Amygdala (tissue), 56 donors: ENCODE results near the gene AUP1.

ENCODE experiments used
- DNase-seq, 56 donors: peaks; one replicate each; lab custom pipeline; 2025; lab: John Stamatoyannopoulos, UW

The AUP1 gene

DNA sequence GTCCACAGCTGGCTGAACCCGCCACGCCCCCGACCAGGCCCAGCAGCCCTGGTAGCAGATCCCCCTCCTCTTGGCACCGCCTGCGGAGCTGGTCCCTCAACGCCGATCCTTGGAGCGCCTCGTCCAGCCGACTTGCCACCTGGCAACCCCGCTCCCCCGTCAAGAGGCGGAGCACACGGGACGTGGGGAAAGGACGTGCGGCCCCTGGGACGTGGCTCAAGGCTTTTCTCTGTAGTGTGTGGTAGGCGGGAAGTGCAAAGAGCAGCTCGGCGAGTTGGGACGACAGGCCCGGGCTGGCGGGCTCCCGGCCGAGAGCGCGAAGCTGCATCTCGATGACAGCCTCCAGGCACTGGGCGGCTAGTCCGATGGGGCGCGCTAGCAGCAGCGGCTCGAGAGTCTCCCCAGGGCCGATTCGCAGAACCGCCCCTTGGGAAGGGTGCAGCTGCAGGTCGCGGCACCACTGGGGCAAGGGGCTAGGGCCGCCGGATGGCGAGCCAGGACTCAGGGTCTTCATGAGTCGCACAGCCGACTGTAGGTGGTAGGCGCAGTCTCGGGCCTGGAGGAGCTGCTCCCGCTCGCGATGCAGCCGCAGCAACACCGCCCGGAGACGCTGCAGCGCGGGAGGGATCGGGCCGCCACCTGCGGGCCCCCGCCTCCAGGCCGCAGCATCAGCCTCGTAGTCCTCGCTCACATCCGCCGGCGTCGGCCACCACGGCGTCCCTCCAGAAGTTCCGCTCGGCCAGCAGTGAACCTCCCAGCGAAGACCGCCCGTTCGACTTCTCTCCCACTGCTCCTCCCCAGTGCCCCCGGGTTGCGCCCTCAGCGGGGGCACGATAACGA, 47.3 kb downstream of the AUP1 start:
- peak in 12 of 56 donors; percentile 12 to 76 (median 59) for DNase-seq

DNA sequence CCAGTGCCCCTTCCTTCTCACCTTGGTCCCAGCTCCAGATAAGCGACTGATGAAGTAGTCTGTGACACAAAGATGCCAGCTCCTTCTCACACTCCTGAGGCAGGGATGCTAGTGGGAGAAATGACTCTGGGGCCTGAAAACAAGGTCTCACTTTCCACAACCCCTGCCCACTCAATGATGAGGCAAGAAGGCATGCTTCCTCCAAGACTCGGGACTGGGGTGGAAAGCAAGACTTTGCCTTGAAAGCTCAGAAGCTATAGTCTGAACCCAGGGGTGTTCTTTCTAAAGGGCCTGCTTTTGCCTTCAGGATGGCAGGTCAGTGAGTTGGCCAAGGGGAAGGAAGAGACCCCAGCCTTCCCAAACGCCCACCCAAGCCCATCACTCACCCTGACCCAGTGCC, 48.1 kb downstream of the AUP1 start:
- no peak for DNase-seq
